ENCODE data around the gene KCNMB2.

KCNMB2 gene

GRCh38 chr3:178703268-178703975 lies 167.2 kb downstream of the KCNMB2 start:
- no peak for DNase-seq (ENCODE audit: low spot score)

DNA sequence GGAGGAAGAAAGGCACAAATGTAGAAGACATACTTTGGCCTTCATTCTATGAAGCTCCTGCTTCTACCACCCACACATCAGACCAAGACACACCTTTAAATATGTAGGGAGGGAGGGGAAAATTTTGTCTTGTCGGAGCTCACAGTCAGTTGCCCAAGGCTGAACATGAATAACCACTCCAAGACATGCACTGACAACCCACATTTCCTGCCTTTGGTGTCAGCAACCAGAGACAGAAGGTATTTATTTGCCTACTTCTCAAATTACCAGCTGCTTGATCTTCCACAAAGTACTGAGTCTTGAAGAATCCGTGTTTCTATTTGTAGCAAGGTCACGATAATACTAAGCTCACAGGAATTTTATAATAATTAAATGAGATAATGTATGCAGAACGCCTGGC lies 169.7 kb downstream of the KCNMB2 start:
- no peak for DNase-seq (ENCODE audit: low spot score)

DNA sequence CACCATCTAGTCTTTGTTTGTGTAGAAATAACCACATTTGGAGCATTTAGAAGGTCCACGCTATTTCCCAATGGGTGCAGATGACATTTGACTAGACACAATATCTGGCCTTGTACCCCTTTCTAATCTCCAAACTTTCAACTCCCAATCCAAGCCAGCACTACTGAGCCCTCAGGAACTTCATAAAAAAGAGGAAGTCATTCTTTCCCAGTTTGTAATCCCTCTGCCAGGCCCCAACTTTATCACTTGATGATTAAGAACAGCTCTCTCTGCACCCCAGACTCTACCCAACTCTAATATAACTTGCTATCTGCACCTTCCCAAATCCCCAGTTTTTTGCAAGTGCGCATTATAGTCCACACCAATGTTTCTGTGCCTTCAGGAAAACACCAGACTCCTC lies 170.2 kb downstream of the KCNMB2 start:
- no peak for DNase-seq (ENCODE audit: low spot score)

- DNase-seq (ENCODE audit: low spot score) = no peak
Measured at GRCh38 chr3:178707311-178708031, 171.2 kb downstream of the KCNMB2 start.

GRCh38 chr3:178709051-178709450 lies 172.8 kb downstream of the KCNMB2 start:
- DNase-seq (ENCODE audit: low spot score) = no peak

DNA sequence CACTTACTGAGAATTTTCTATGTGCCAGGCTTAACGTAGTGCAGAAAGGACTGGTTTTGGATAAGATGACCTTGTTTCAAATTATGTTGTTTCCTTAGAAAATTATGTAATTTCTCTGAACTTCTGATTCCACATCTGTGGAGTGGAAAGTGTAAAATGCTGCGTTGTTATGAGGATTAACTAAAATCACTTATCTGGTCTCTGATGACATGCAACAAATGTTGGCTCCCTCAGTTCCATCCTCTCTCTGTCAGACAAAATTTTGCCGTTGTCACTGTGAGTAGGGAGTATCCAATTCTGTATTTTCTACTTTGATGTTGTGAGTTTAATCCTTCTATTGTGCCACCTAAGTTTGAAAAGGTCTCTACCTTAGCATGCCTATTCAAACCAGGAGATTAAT lies 175.5 kb downstream of the KCNMB2 start:
- DNase-seq (ENCODE audit: low spot score) = no peak

- DNase-seq (ENCODE audit: low spot score) = no peak
Measured at GRCh38 chr3:178712247-178712646, 176.0 kb downstream of the KCNMB2 start.

DNA sequence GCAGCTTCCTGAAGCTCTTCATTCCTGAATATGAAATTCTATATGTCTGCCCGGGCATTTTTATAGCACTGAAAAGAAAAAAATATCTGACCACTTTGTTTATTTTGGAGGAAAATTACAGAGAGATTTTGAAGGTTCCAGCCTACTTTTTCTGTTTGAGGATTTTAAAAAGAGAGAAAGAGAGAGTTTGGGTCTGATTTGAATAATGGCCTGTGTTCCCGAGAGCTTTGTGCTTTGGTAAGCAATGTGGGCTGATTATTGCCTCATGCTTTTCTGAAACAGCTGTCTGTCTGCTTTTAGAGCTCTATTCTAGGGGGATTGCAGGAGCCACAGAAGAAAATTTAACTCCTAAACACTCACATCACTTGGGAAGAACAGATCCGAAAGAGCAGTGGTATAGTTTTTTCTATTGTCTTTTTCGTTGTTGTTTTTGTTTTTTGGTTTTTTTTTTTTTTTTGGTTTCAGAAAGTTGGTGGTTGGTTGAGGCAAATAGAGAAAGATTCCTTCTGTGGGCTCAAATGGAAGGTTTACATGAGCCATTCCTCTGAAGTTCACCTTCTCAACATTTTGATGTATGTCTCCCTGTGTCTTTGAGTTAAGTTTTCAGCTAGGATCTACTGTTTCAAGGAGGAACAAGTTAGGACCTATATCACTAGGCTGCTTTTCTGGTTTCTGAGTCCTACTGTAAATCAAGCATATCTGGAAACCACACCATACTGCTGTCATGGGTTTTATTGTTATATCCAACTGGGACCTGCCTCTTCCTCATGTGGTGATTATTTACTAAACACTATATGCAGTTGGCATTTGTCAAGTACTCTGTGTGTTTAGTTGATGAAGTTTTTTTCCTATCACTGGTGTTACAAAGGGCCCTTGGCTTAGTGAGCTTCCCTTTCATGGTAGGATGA lies 178.9 kb downstream of the KCNMB2 start:
- peak; percentile 6 for DNase-seq (ENCODE audit: low spot score)

DNA sequence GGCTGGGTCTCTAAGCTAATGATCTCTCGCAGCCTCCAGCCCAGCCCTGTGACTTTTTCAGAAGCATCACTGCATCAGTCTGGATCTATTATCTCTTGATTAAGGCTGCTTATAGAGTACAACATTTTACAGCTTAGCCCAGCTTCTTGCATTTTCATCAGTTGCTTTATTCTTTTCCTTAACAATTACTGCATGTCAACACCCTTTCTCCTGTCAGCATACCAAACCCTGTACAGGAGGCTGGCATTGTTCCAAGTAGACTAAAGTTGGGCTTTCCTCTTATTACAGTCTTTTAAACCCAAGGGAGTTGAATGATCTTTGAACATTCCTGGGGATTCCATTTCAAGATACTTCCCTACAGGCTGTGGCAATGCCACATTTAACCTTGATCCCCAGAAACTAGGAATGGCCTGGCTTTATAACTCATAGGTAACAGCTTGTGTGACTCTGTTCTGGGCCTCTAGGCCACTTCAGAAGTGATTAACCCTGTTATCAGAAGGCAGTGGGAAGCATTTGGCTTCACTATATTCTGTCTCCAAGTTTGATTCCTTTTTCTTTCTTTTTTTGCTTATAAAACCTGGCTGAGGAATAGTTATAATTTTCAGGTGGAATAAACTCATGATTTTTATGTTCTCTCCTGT lies 182.9 kb downstream of the KCNMB2 start:
- DNase-seq (ENCODE audit: low spot score) = no peak

DNA sequence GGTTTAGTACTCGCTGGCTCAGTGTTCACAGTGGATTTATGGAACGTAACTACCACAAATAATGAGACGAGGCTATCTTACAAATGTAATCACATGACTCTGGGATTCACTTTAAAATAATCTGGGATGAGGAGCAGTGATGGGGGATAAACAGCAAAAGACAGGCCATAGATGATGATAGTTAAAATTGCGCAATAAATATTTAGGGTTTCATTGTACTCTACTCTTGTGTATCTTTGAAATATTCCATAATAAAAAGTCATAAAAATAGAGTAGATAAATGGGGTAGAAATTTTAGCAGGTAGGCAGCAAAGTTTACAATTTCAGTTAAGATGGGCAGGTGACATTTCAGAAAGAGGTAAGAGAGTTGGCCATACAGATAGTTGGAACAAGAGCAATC lies 196.6 kb downstream of the KCNMB2 start:
- no peak for DNase-seq (ENCODE audit: low spot score)

DNA sequence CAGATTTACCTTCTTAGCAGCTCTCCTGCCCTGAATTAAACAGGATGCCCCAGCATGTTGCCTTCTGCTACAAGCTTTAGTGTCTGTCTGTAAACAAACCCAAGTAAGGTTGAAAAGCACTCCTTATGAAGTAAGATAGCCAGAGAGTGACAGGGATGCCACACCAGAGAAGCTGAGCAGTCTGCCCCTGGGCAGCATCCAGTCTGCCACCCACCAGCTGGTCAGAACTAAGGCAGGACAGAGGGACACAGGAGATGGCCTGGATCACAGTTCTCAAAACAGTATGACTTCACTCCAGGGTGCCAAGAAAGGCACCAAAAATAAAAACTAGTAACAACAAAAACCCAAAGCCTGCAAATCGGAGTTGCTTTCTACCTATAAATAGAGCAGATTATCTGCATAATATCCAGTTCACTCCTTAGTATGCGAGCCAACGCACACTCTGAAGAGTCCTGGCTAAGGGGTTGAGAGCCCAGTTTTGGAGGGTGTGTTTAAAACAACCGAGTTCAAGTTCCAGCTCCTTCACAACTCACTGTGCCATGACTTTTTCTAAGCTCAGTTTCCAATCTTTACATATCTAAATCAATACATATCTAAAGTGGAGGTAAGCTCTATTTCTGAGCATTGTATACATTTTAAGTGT lies 198.9 kb downstream of the KCNMB2 start:
- no peak for DNase-seq (ENCODE audit: low spot score)

DNA sequence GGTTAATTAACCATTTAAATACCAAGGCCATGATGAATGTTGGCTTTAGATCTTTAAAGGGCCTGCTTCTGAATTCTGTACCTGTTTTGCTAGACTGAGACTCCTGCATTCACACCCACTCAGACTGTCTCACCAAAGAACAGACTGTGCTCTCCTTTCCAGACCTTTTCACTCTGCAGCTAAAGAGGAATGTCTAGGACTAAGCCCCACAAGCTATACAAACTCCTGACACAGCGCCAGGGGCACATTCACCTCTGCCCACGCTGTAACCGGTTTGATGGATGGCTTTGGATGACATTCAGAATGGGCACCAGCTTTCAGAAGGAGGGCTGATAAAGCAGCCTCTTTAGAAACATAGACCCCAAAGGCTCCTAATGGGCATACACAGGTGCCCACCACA lies 200.1 kb downstream of the KCNMB2 start:
- no peak for DNase-seq (ENCODE audit: low spot score)

GRCh38 chr3:178739720-178740119 lies 203.5 kb downstream of the KCNMB2 start:
- no peak for DNase-seq (ENCODE audit: low spot score)

DNA sequence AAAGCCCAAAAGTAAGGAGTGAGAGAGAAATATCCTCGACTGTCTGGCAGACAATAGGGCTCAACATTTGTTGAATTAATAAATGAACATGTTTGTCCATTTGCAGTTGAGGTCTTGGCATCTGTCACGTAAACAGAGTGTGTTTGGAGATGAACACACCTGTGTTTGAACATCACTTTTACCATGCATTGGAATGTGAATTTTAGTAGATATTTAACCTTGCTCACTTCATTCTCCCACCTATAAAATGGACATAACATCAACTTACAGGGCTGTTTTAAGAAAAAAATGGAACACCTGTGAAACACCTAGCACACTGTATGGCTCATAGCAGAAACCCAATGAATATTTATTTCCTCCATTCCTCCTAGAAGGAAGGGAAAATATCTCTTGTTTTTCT lies 204.8 kb downstream of the KCNMB2 start:
- no peak for DNase-seq (ENCODE audit: low spot score)

DNA sequence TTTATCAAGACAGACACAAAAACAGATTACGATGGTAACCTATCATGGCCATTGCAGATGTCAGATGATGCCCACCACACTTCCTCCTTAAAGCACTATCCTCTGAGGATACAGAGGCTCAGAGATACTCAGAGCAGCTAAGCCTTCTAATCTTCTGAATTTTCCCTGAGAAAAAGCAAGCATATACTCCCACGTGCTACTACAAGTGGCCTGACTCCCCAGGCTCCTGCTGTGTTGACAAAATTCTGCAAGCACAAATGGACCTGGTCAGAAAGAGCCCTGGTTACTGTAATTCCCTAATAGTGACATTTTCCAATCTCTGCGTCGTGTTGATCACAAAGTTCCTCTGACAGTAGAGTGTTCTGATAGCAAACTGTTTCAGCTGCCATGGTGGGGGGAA lies 207.1 kb downstream of the KCNMB2 start:
- no peak for DNase-seq (ENCODE audit: low spot score)

GRCh38 chr3:178745861-178746655 lies 209.8 kb downstream of the KCNMB2 start:
- DNase-seq (ENCODE audit: low spot score) = peak; percentile 11

DNA sequence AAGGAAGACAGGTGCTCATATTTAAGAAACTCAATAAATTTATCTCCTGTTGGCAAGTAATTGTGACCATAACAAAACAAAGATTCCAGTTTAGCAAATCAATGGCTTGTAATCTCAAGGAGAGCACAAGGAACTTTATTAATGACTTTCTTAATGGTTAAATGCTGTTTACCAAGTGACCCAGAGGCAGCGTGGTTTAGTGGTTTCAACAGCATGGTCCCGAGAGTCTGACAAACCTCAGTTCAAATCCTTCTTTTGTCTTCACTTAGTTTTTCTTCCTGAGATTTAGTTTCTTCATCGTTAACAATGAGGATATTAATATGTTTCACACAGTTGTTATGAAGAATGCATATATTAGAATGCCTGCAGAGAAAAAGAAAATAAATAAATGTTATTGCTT lies 212.6 kb downstream of the KCNMB2 start:
- no peak for DNase-seq (ENCODE audit: low spot score)

DNA sequence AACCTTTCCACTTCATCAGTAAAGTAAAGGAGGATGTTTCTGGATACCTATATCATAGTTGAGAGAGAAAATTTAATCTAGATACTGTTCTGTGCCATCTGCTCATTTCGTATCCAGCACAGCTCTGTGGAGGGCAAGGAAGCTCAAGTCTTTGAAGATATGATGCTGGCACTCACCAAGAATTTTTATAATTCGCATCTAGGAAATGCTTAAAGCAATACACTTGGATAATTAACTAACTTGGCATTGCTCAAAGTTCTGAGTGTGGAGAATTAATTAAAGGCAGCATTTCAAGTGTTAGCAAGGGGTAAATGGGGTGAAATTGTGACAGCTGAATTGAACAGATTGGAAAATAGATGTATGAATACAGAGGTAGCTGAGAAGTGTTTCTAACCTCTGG lies 213.2 kb downstream of the KCNMB2 start:
- DNase-seq (ENCODE audit: low spot score) = no peak

DNA sequence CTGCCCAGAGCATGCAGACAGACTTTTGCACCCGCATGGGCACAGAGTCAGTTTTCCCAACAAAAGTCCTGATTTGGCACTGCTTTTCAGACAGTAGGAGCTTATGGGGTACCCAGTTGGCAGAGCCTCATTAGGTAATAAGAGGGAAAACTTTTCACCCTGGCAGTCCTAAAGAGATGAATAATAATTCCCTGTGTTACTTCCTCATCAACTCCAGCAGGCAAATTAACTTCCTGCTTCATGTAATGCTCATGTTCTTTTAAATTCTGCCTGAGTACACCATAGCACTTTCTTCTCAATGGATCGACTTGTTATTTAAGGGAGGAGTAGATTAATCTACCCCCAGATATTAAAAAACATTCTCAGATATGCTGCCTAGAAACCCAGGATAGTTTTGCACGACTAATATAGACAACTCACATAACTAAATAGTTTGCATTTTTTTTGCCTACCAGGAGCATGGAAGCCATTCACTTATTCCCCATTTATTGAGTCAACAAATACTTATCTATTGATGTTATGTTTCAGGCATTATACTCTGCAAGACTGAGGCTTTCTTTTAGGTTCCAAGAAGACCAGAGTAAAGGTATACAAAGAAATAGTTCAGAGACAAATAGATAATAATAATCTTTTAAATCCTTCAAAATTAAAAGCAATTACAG lies 214.5 kb downstream of the KCNMB2 start:
- DNase-seq (ENCODE audit: low spot score) = no peak

GRCh38 chr3:178752843-178753242 lies 216.6 kb downstream of the KCNMB2 start:
- no peak for DNase-seq (ENCODE audit: low spot score)
